ENCODE results near the gene RPL37A. TPM values are rescaled to one million over a fixed set of nuclear protein-coding genes. Genes with fewer than 3 reads are reported as not detected.

RPL37A gene
- total and polyA plus RNA-seq, 2 of the 4 experiments (the other 2 are of a cell fraction), result 341 to 1,572 TPM

DNA sequence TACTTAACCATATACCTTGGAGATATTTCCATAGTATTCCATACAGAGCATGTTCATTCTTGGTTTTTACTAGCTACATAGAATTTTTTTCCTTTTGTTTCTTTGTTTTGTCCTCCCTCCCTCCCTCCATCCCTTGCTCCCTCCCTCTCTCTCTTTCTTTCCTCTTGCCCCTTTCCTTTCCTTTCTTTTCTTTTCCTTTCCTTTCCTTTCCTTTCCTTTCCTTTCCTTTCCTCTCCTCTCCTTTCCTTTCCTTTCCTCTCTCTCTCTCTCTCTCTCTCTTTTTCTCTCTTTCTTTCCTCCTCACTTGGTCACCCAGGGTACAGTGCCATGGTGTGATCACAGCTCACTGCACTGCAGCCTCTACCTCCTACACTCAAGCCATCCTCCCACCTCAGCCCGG lies 28.3 kb downstream of the RPL37A start:
- Histone ChIP-seq H3K27ac (ENCODE audit: insufficient read depth, low read length) (no peak overlapping the region), H3K9ac (ENCODE audit: low read depth, low read length) (no peak overlapping the region), H3K4me3 (ENCODE audit: insufficient read depth, low read depth, low read length) (no peak overlapping the region), H2BK15ac (ENCODE audit: low read depth, low read length) (no peak overlapping the region), H2BK120ac (ENCODE audit: low read depth, low read length) (no peak overlapping the region), H4K91ac (ENCODE audit: insufficient read depth, low read depth, low read length) (no peak overlapping the region), H3K27me3 (ENCODE audit: control insufficient read depth, insufficient read depth, low read length) (no peaks in the 10 kb centered on the region), H4K20me1 (ENCODE audit: insufficient read depth, low read length) (no peaks in the 10 kb centered on the region), H3K14ac (replicated peaks; ENCODE audit: low read depth, low read length) (no peak overlapping the region), H3K4ac (ENCODE audit: low read depth, low read length) (no peak overlapping the region), H2AK5ac (ENCODE audit: low read depth, low read length) (no peak overlapping the region), H3K18ac (ENCODE audit: low read depth, low read length) (no peak overlapping the region), H3K79me1 (ENCODE audit: low read depth in 1 of 2, low read length in 2 of 2) (no peaks in the 10 kb centered on the region), H4K5ac (ENCODE audit: low read depth, low read length) (no peak overlapping the region), H2AFZ (replicated peaks; ENCODE audit: low read length, poor library complexity) (no peak overlapping the region), H3K23ac (ENCODE audit: low read depth, low read length) (no peak overlapping the region), H2BK20ac (ENCODE audit: low read depth, low read length) (no peak overlapping the region), H3K36me3 (ENCODE audit: control insufficient read depth, insufficient read depth, low read length) (no peaks in the 10 kb centered on the region), H3K4me1 (ENCODE audit: control insufficient read depth, insufficient read depth, low read length) (no peaks in the 10 kb centered on the region), H2BK5ac (ENCODE audit: low read depth, low read length, poor library complexity, severe bottlenecking) (no peak overlapping the region), H2AK9ac (replicated peaks; ENCODE audit: low read depth, low read length, poor library complexity) (no peak overlapping the region), H3K9me1 (ENCODE audit: insufficient read depth, low read length) (no peaks in the 10 kb centered on the region; the same call in 1 of the 2 replicates), H3K4me2 (ENCODE audit: low read depth, low read length) (no peak overlapping the region), H3K56ac (ENCODE audit: extremely low read depth, insufficient read depth, low read length) (no peak overlapping the region), H4K8ac (ENCODE audit: low read depth in 2 of 2, low read length in 2 of 2) (no peak overlapping the region), H3K9me3 (ENCODE audit: control insufficient read depth, insufficient read depth, low read length) (no peaks in the 10 kb centered on the region)
- POLR2A ChIA-PET (ENCODE audit: unreplicated experiment), result no interaction called here
- no peak for ATAC-seq (ENCODE audit: low read depth)
- dilution Hi-C loops (cut with HindIII; ENCODE audit: low sequenced_read_pairs, unreplicated experiment), result no loop called here
- DNase-seq, result no peak
- no peak for TF ChIP-seq FOS (IDR thresholded peaks at IDR 0.05; ENCODE audit: low read depth, low read length)
- TF ChIP-seq RAD21 (IDR thresholded peaks at IDR 0.05; ENCODE audit: low read length), result no peak
- no peak for TF ChIP-seq RFX5 (IDR thresholded peaks at IDR 0.05; ENCODE audit: low read depth, low read length)
- TF ChIP-seq SMC3 (IDR thresholded peaks at IDR 0.05; ENCODE audit: low read depth, low read length), result no peak
- TF ChIP-seq MXI1 (IDR thresholded peaks at IDR 0.05; ENCODE audit: borderline replicate concordance, low read depth, low read length), result no peak
- no peak for TF ChIP-seq MAZ (IDR thresholded peaks at IDR 0.05; ENCODE audit: borderline replicate concordance, low read depth, low read length)
- TF ChIP-seq BHLHE40 (IDR thresholded peaks at IDR 0.05; ENCODE audit: low read depth, low read length), result no peak
- no peak for TF ChIP-seq POLR2A (IDR thresholded peaks at IDR 0.05; ENCODE audit: low read depth, low read length)
- no peak for TF ChIP-seq NFE2L2 (IDR thresholded peaks at IDR 0.05; ENCODE audit: low read depth, low read length)
- no peak for TF ChIP-seq MAFK (IDR thresholded peaks at IDR 0.05; ENCODE audit: low read depth, low read length)
- no peak for TF ChIP-seq CEBPB (IDR thresholded peaks at IDR 0.05; ENCODE audit: low read depth, low read length)
- TF ChIP-seq RCOR1 (IDR thresholded peaks at IDR 0.05; ENCODE audit: insufficient replicate concordance, low read length), result no peak
- WGBS, 2 experiments (ENCODE audit: extremely low coverage in 2 of 2, insufficient read length in 1 of 2), result no CpG with 5 or more reads among the region's 1 CpG
- intact Hi-C loops (cut with micrococcal nuclease), result no loop called here
- in situ Hi-C loops (cut with MboI; ENCODE audit: low sequenced_read_pairs), result no loop called here
- CTCF ChIA-PET, result no interaction called here
- no TSS peak for BruUV-seq (replicated peaks)

Measured in IMR-90 (cell line).